SK-N-SH (cell line): Measurements from ENCODE around the gene TSHZ2. TPM values are rescaled to one million over a fixed set of nuclear protein-coding genes. Genes with fewer than 3 reads are reported as not detected.

Experiments used
- CTCF ChIA-PET: fragments of 300-600, 350-600 bp; formaldehyde crosslinking; extraction: SDS; loops from one replicate; lab custom pipeline; 2021; lab: Yijun Ruan, JAX
- POLR2A ChIA-PET: fragments of 350-600 bp; sonication (Branson Sonifier 250); formaldehyde crosslinking; extraction: SDS; loops from one replicate; lab custom pipeline; 2020; ENCODE audit warnings: antibody characterized with exemption, inconsistent platforms; lab: Yijun Ruan, JAX
- DNase-seq: peaks from one replicate; pipeline ENCODE4 v3.0.0; 2012
- H2AFZ ChIP-seq: fragments of 200-600 bp; sonication (generic); 2 replicates; pipeline ENCODE4 v1.8.1; 2016; ENCODE audit warnings: antibody characterized with exemption, mild to moderate bottlenecking, low read depth
- H3F3A ChIP-seq: fragments of 200-600 bp; sonication (generic); replicated peaks from 2 replicates; pipeline ENCODE3; 2016; ENCODE audit warnings: antibody characterized with exemption, mild to moderate bottlenecking; ENCODE audit not compliant: insufficient read depth
- H3K27ac ChIP-seq, 2 experiments: fragments of 200-500 bp in 1 of 2; fragments of 200-600 bp in 1 of 2; sonication (Bioruptor generic) in 1 of 2; sonication (generic), shearing (Covaris generic) in 1 of 2; 2 replicates each; pipeline versions ENCODE4 v1.5.1 to v1.6.1; 2014 to 2016; ENCODE audit warnings: low read depth in 2 of 2, inconsistent platforms in 1 of 2, low read length in 1 of 2, mild to moderate bottlenecking in 1 of 2, mixed read lengths in 1 of 2
- H3K27me3 ChIP-seq: fragments of 200-600 bp; sonication (generic), shearing (Covaris generic); 2 replicates; pipeline ENCODE4 v1.6.1; 2016; ENCODE audit warnings: mixed run types; ENCODE audit not compliant: insufficient read depth
- H3K36me3 ChIP-seq, 2 experiments: fragments of 200-500 bp in 1 of 2; fragments of 200-600 bp in 1 of 2; sonication (Bioruptor generic) in 1 of 2; sonication (generic) in 1 of 2; replicated peaks in 1 of 2; 2 replicates each; pipeline versions ENCODE3 to v1.5.1; 2014 to 2016; ENCODE audit warnings: low read length in 1 of 2, mild to moderate bottlenecking in 1 of 2; ENCODE audit not compliant: insufficient read depth in 2 of 2, control insufficient read depth in 1 of 2
- H3K4me1 ChIP-seq, 2 experiments: fragments of 200-500 bp in 1 of 2; fragments of 200-600 bp in 1 of 2; sonication (Bioruptor generic) in 1 of 2; sonication (generic), shearing (Covaris generic) in 1 of 2; 2 replicates each; pipeline versions ENCODE4 v1.5.1 to v1.6.1; 2014 to 2016; ENCODE audit warnings: low read depth in 1 of 2, low read length in 1 of 2, mixed run types in 1 of 2; ENCODE audit not compliant: insufficient read depth in 2 of 2, control insufficient read depth in 1 of 2
- H3K4me2 ChIP-seq: fragments of 200-600 bp; sonication (generic), shearing (Covaris generic); 2 replicates; pipeline ENCODE4 v1.6.1; 2017; ENCODE audit warnings: mixed run types
- H3K4me3 ChIP-seq, 2 experiments: fragments of 200-500 bp in 1 of 2; fragments of 200-600 bp in 1 of 2; sonication (Bioruptor generic) in 1 of 2; sonication (generic), shearing (Covaris generic) in 1 of 2; 2 replicates each; pipeline versions ENCODE4 v1.5.1 to v1.8.1; 2014 to 2016; ENCODE audit warnings: low read depth in 2 of 2, inconsistent platforms in 1 of 2, low read length in 1 of 2, mild to moderate bottlenecking in 1 of 2, mixed read lengths in 1 of 2, moderate library complexity in 1 of 2
- H3K79me2 ChIP-seq: fragments of 200-600 bp; sonication (generic); 2 replicates; pipeline ENCODE4 v1.8.1; 2017; ENCODE audit warnings: mild to moderate bottlenecking; ENCODE audit not compliant: insufficient read depth
- H3K9ac ChIP-seq: fragments of 200-600 bp; sonication (generic); 2 replicates; pipeline ENCODE4 v1.6.1; 2017; ENCODE audit warnings: mixed run types
- H3K9me2 ChIP-seq: fragments of 200-600 bp; sonication (generic); 2 replicates; pipeline ENCODE4 v1.6.1; 2017; ENCODE audit warnings: mixed run types
- H3K9me3 ChIP-seq: fragments of 200-600 bp; sonication (generic); 2 replicates; pipeline ENCODE4 v1.6.1; 2017; ENCODE audit warnings: mixed run types, mild to moderate bottlenecking, moderate library complexity
- H4K20me1 ChIP-seq: fragments of 200-600 bp; sonication (generic); 2 replicates; pipeline ENCODE4 v1.6.1; 2017; ENCODE audit warnings: mild to moderate bottlenecking, mixed run types; ENCODE audit not compliant: insufficient read depth
- FOSL2 ChIP-seq: IDR thresholded peaks from 2 replicates; pipeline ENCODE4 v1.4.0; 2012; ENCODE audit warnings: low read depth, mild to moderate bottlenecking, moderate library complexity, borderline replicate concordance
- FOXJ3 ChIP-seq: sonication (generic); formaldehyde crosslinking; IDR thresholded peaks from 2 replicates; pipeline ENCODE4 v1.5.1; 2020; ENCODE audit warnings: mild to moderate bottlenecking, missing genetic modification reagents
- MEF2A ChIP-seq: IDR thresholded peaks from 2 replicates; pipeline ENCODE4 v1.4.0; 2012; ENCODE audit warnings: low read depth, borderline replicate concordance
- NFIC ChIP-seq: IDR thresholded peaks from 2 replicates; pipeline ENCODE4 v1.4.0; 2012; ENCODE audit warnings: borderline replicate concordance
- NRF1 ChIP-seq: IDR thresholded peaks from 2 replicates; pipeline ENCODE4 v1.6.1; 2012; ENCODE audit warnings: low read depth, mild to moderate bottlenecking, low read length
- RXRA ChIP-seq: IDR thresholded peaks from 2 replicates; pipeline ENCODE4 v1.4.0; 2012; ENCODE audit warnings: low read depth, mild to moderate bottlenecking, borderline replicate concordance
- SIN3A ChIP-seq: IDR thresholded peaks from 2 replicates; pipeline ENCODE4 v1.6.1; 2012; ENCODE audit warnings: low read depth, mild to moderate bottlenecking, low read length, moderate library complexity, borderline replicate concordance
- YY1 ChIP-seq: IDR thresholded peaks from 2 replicates; pipeline ENCODE4 v1.4.0; 2012; ENCODE audit warnings: low read depth, mild to moderate bottlenecking
- WGBS: methylation state at CpG from one replicate; pipeline ENCODE4 v1.1.6; 2017; ENCODE audit warnings: low lambda C conversion rate; 5-methylcytosine and 5-hydroxymethylcytosine counted together
- polyA plus RNA-seq, 3 experiments: library from polyadenylated mRNA; depleted of rRNA; stranded (reverse); fragments of >200 nt; gene quantifications; 2 replicates each; pipeline ENCODE4 v1.2.3, GENCODE V29; 2012
- TF ChIP-seq, protein P1 (sequence below): IDR thresholded peaks from 2 replicates; pipeline ENCODE4; 2012
- TF ChIP-seq, protein P2 (sequence below): fragments of 200-600 bp; sonication (generic); IDR thresholded peaks from 2 replicates; pipeline ENCODE4 v1.6.1; 2017; ENCODE audit warnings: antibody characterized with exemption, mild to moderate bottlenecking, moderate library complexity
- TF ChIP-seq, protein P3 (sequence below): IDR thresholded peaks from 2 replicates; pipeline ENCODE4 v1.4.0; 2012; ENCODE audit warnings: low read depth, borderline replicate concordance
- TF ChIP-seq, protein P4 (sequence below): fragments of 150-350 bp; IDR thresholded peaks from 2 replicates; pipeline ENCODE4 v1.6.1; 2016; ENCODE audit warnings: mild to moderate bottlenecking, low read depth, low read length
- TF ChIP-seq, protein P5 (sequence below): fragments of 150-350 bp; IDR thresholded peaks from 2 replicates; pipeline ENCODE4 v1.6.1; 2017; ENCODE audit warnings: antibody characterized with exemption, low read length, low read depth, borderline replicate concordance

The TSHZ2 gene
- polyA plus RNA-seq, 1 of the 3 experiments (the other 2 are of a cell fraction): 0.13 TPM

DNA sequence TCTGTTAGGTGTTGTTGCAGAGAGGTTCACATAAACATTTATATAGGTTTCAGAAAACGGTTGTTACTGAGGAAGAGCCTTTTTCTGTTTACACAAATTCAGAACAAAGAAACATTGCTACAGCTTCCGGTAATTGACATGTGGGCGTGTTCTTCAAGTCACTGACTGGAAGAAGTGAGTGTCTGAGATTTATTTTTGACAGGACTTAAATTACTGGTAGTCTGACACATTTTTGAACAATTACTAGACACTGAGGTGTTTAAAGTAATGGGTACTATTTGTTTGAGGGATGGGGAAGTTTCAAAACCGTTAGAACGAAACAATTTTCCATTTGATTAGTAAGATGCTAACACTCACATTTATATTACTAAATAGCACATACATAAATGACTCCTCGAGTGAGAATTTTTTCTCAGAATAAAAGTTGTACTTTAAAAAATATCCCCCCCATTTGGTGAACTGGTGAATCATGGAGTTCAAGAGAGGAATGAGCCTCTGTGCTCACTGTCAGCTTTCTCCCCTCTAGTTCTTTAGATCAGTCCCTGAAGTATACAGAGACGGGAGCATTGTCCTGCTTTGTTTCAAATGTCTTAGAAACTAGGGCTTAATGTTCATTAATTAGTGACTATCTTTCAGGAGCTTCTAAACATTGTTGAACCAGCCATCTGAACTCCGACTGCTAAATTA is 98.7 kb downstream of the TSHZ2 start (continued):
- TF ChIP-seq, protein P1, sequence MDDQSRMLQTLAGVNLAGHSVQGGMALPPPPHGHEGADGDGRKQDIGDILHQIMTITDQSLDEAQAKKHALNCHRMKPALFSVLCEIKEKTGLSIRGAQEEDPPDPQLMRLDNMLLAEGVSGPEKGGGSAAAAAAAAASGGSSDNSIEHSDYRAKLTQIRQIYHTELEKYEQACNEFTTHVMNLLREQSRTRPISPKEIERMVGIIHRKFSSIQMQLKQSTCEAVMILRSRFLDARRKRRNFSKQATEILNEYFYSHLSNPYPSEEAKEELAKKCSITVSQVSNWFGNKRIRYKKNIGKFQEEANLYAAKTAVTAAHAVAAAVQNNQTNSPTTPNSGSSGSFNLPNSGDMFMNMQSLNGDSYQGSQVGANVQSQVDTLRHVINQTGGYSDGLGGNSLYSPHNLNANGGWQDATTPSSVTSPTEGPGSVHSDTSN: no peak
- TF ChIP-seq, all 33 proteins: peak for 0

DNA sequence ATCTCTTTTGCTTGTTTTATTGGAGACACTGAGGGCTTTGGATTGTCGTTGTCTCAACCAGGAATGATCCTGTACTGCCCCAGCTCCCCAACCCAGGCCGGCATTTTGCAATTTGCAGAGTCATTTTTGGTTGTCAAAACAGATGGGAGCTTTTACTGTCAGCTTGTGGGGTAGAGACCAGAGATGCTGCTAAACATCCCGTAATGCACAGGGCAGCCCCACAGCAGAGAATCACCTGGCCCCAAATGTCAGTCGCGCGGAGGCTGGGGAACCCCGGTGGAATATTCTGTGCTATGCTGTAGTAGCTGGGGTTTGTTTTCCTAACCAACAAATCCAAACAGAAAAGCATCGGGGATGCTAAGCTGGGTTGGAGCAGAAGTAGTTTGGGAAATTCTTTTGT is 99.7 kb downstream of the TSHZ2 start:
- no peaks in the 10 kb centered on the region for H3K36me3 ChIP-seq
- no peak overlapping the region for H3K27ac ChIP-seq
- no peak overlapping the region for H3K9ac ChIP-seq
- H4K20me1 ChIP-seq: no peaks in the 10 kb centered on the region
- no peaks in the 10 kb centered on the region; a peak in 2 of 4 replicates for H3K4me1 ChIP-seq
- no peaks in the 10 kb centered on the region for H3K27me3 ChIP-seq
- H2AFZ ChIP-seq: no peak overlapping the region
- ChIA-PET POLR2A (no interaction called here), CTCF (interaction anchor here (0.6 kb wide), 1 partner anchor 338 kb away, joined by 3 read pairs; no protein-coding TSS in a partner anchor)
- TF ChIP-seq RXRA (no peak), YY1 (no peak), FOXJ3 (CRISPR knock-in tag) (no peak), SIN3A (no peak), NRF1 (no peak), NFIC (no peak), FOSL2 (no peak), MEF2A (no peak)
- TF ChIP-seq, protein P2, sequence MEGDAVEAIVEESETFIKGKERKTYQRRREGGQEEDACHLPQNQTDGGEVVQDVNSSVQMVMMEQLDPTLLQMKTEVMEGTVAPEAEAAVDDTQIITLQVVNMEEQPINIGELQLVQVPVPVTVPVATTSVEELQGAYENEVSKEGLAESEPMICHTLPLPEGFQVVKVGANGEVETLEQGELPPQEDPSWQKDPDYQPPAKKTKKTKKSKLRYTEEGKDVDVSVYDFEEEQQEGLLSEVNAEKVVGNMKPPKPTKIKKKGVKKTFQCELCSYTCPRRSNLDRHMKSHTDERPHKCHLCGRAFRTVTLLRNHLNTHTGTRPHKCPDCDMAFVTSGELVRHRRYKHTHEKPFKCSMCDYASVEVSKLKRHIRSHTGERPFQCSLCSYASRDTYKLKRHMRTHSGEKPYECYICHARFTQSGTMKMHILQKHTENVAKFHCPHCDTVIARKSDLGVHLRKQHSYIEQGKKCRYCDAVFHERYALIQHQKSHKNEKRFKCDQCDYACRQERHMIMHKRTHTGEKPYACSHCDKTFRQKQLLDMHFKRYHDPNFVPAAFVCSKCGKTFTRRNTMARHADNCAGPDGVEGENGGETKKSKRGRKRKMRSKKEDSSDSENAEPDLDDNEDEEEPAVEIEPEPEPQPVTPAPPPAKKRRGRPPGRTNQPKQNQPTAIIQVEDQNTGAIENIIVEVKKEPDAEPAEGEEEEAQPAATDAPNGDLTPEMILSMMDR: no peak
- TF ChIP-seq, protein P3, sequence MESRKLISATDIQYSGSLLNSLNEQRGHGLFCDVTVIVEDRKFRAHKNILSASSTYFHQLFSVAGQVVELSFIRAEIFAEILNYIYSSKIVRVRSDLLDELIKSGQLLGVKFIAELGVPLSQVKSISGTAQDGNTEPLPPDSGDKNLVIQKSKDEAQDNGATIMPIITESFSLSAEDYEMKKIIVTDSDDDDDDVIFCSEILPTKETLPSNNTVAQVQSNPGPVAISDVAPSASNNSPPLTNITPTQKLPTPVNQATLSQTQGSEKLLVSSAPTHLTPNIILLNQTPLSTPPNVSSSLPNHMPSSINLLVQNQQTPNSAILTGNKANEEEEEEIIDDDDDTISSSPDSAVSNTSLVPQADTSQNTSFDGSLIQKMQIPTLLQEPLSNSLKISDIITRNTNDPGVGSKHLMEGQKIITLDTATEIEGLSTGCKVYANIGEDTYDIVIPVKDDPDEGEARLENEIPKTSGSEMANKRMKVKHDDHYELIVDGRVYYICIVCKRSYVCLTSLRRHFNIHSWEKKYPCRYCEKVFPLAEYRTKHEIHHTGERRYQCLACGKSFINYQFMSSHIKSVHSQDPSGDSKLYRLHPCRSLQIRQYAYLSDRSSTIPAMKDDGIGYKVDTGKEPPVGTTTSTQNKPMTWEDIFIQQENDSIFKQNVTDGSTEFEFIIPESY: no peak
- TF ChIP-seq, protein P4, sequence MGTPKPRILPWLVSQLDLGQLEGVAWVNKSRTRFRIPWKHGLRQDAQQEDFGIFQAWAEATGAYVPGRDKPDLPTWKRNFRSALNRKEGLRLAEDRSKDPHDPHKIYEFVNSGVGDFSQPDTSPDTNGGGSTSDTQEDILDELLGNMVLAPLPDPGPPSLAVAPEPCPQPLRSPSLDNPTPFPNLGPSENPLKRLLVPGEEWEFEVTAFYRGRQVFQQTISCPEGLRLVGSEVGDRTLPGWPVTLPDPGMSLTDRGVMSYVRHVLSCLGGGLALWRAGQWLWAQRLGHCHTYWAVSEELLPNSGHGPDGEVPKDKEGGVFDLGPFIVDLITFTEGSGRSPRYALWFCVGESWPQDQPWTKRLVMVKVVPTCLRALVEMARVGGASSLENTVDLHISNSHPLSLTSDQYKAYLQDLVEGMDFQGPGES: no peak
- TF ChIP-seq, protein P5, sequence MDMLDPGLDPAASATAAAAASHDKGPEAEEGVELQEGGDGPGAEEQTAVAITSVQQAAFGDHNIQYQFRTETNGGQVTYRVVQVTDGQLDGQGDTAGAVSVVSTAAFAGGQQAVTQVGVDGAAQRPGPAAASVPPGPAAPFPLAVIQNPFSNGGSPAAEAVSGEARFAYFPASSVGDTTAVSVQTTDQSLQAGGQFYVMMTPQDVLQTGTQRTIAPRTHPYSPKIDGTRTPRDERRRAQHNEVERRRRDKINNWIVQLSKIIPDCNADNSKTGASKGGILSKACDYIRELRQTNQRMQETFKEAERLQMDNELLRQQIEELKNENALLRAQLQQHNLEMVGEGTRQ: no peak
- TF ChIP-seq, protein P1: no peak
- no peaks in the 10 kb centered on the region for H3K9me2 ChIP-seq
- no peak overlapping the region for H3K4me2 ChIP-seq
- DNase-seq: no peak
- no peaks in the 10 kb centered on the region for H3K79me2 ChIP-seq
- no peaks in the 10 kb centered on the region for H3F3A ChIP-seq
- no peak overlapping the region for H3K4me3 ChIP-seq
- no peaks in the 10 kb centered on the region for H3K9me3 ChIP-seq
- 68% methylated on average over 8 of the region's 8 CpGs for WGBS
